BJ (cell line): ENCODE results near the gene IGSF21. TPM values are rescaled to one million over a fixed set of nuclear protein-coding genes. Genes with fewer than 3 reads are reported as not detected.

Experiments used
- CTCF ChIA-PET: fragments of 350-600 bp; formaldehyde crosslinking; extraction: SDS; loops from one replicate; lab custom pipeline; 2021; ENCODE audit warnings: antibody characterized with exemption, inconsistent platforms; lab: Yijun Ruan, JAX
- POLR2A ChIA-PET: fragments of 300-600 bp; sonication (Branson Sonifier 250); formaldehyde crosslinking; extraction: SDS; loops from one replicate; lab custom pipeline; 2021; ENCODE audit warnings: antibody characterized with exemption; lab: Charles Lee
- DNase-seq: peaks from one replicate; pipeline ENCODE4 v3.0.0-alpha.2; 2011; ENCODE audit warnings: low read depth
- H3K27me3 ChIP-seq: 2 replicates; pipeline ENCODE4 v1.6.0; 2011; ENCODE audit warnings: low read length; ENCODE audit not compliant: control insufficient read depth, insufficient read depth
- H3K36me3 ChIP-seq: 2 replicates; pipeline ENCODE4 v1.5.1; 2011; ENCODE audit warnings: low read length; ENCODE audit not compliant: control insufficient read depth, insufficient read depth
- H3K4me3 ChIP-seq: 2 replicates; pipeline ENCODE4 v1.5.1; 2011; ENCODE audit warnings: low read depth, mild to moderate bottlenecking, control low read depth, low read length
- polyA plus RNA-seq: library from polyadenylated mRNA; depleted of rRNA; stranded (reverse); fragments of >200 nt; gene quantifications from 2 replicates; pipeline ENCODE4 v1.2.3, GENCODE V29; 2011
- TF ChIP-seq, protein P1 (sequence below): IDR thresholded peaks from 2 replicates; pipeline ENCODE4 v1.5.1; 2011; ENCODE audit warnings: low read depth, mild to moderate bottlenecking, control low read depth, inconsistent platforms, low read length, moderate library complexity; ENCODE audit not compliant: insufficient read depth

The IGSF21 gene
- polyA plus RNA-seq, 1 experiment: not detected

DNA sequence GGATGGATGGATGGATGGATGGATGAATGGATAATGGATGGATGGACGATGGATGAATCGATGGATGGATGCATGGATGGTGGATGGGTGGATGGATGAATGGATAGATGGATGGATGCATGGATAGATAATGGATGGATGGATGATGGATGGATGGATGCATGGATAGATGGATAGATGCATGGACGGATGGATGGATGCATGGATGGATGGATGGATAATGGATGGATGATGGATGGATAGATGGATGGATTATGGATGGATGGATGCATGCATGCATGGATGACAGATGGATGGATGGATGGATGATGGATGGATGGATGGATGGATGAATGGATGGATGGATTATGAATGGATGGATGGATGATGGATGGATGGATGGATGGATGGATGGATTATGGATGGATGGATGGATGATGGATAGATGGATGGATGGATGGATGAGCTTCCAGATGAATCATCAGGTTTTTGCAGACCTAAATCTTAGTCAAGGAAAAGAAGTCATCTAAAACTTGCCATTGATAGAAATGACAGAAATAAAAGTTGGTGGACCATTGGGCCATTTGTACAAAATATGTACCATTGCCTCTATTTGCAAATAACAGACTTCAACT, 197.7 kb downstream of the IGSF21 start:
- Histone ChIP-seq H3K4me3 (no peak overlapping the region), H3K27me3 (no peaks in the 10 kb centered on the region), H3K36me3 (no peaks in the 10 kb centered on the region)
- TF ChIP-seq, protein P1, sequence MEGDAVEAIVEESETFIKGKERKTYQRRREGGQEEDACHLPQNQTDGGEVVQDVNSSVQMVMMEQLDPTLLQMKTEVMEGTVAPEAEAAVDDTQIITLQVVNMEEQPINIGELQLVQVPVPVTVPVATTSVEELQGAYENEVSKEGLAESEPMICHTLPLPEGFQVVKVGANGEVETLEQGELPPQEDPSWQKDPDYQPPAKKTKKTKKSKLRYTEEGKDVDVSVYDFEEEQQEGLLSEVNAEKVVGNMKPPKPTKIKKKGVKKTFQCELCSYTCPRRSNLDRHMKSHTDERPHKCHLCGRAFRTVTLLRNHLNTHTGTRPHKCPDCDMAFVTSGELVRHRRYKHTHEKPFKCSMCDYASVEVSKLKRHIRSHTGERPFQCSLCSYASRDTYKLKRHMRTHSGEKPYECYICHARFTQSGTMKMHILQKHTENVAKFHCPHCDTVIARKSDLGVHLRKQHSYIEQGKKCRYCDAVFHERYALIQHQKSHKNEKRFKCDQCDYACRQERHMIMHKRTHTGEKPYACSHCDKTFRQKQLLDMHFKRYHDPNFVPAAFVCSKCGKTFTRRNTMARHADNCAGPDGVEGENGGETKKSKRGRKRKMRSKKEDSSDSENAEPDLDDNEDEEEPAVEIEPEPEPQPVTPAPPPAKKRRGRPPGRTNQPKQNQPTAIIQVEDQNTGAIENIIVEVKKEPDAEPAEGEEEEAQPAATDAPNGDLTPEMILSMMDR: no peak
- DNase-seq: no peak
- POLR2A ChIA-PET: no interaction called here
- CTCF ChIA-PET: no interaction called here

DNA sequence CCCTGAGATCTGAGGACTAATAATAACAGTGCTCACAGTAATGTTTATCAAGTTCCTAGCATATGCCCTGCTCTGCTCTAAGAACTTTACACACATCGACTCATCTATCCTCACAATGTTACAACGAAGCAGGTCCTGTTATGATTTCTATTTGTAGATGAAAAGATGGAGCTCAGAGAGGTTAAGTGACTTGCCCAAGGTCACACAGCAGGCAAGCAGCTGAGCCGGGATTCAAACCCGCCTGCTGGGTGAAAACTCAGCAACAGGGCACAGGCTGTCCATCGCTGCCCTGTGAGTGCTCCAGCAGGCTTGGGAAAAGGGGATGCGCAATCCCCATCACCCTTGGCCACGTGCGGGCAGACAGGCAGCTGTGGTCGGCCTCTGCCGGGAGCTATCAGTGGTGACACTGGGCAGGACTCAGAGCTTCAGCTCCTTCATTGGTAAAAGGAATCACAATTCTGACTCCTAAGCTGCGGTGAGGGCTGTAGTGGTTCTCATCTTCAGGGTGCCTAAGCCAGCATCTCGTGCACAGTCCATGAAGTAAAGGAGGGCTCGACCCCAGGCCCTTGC, 199.8 kb downstream of the IGSF21 start:
- TF ChIP-seq, protein P1: no peak
- no peak for DNase-seq
- ChIA-PET CTCF (no interaction called here), POLR2A (no interaction called here)
- Histone ChIP-seq H3K36me3 (no peaks in the 10 kb centered on the region), H3K27me3 (no peaks in the 10 kb centered on the region), H3K4me3 (no peak overlapping the region)

DNA sequence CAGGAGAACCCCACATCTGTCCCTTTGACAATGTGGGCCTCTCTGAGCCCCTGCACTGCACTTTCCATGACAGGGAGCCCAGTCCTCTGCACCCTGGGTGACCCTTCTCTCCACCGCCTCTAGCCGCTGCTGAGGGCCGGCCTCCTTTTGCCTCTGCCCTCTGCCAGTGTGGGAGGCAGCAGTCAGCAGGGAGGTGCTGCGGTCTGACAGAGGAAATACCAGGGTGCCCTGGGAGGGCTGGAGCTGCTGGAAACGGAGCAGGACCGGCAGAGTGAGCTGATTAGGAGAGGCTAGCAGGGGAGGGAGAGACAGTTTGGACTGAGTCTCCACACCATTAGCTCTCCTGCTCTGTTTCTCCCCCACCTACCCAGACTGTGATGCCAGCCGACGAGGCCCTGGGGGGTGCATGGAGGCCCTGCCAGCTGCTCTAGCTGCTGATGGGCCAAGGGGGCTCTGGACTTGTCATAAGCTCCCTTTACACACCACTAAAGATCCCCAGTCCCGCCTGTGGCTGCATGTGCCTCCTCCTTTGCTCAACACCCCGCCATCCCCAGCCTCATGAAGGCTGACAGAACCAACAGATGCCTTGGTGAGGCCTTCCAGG, 202.1 kb downstream of the IGSF21 start:
- TF ChIP-seq, protein P1: no peak
- CTCF ChIA-PET: no interaction called here
- DNase-seq: no peak
- no peaks in the 10 kb centered on the region for H3K36me3 ChIP-seq
- H3K27me3 ChIP-seq: no peaks in the 10 kb centered on the region
- H3K4me3 ChIP-seq: no peak overlapping the region
- POLR2A ChIA-PET: no interaction called here

DNA sequence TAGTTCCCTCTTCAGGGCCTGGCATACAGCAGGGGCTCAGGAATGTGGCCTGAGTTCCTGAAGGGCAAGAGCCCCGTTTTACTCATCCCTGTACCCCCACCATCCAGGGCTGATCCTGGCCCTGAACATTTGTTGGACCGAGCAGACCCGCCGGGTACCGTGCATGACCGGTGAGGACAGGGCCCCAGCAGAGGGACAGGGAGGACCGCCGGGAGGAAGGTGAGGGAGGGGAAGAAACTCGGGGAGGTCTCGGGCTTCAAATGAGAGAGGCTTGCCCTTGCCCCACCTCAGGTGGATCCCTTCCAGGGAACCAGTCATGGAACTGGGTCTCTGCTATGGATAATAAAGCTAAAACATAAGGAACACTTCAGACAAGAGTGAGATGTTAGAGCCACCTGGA, 205.4 kb downstream of the IGSF21 start:
- H3K27me3 ChIP-seq: no peaks in the 10 kb centered on the region
- ChIA-PET POLR2A (no interaction called here), CTCF (no interaction called here)
- no peaks in the 10 kb centered on the region for H3K36me3 ChIP-seq
- TF ChIP-seq, protein P1: no peak
- no peak overlapping the region for H3K4me3 ChIP-seq
- no peak for DNase-seq

DNA sequence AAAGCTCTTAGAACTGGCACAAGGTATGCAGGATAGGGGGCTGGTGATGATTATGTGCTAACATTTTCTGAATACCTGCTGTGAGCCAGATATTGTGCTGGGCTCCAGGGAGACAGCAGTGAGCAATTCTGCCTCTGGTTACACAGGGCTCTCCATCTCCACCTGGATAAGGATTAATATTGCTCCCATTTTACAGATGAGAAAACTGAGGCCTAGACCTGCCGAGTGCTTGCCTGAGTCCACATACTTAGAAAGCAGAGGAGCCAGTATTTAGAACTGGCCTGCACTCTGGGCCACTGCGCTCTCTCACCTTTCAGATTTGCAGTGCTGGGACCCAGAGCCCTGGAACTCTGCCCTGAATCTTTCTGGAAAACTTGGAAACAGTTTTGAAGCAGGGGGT, 205.9 kb downstream of the IGSF21 start:
- no peak overlapping the region for H3K4me3 ChIP-seq
- TF ChIP-seq, protein P1: no peak
- POLR2A ChIA-PET: no interaction called here
- no peaks in the 10 kb centered on the region for H3K27me3 ChIP-seq
- DNase-seq: no peak
- H3K36me3 ChIP-seq: no peaks in the 10 kb centered on the region
- CTCF ChIA-PET: no interaction called here
